ENCODE data around the gene CTSH. TPM values are rescaled to one million over a fixed set of nuclear protein-coding genes. Genes with fewer than 3 reads are reported as not detected.

CTSH gene
- total and polyA plus RNA-seq, 2 of the 13 experiments (the other 11 are each of a cell fraction or from before 2014, with no cell fraction given): 265 to 653 TPM

GRCh38 chr15:78872155-78872971, 72.5 kb downstream of the CTSH start, which contains the start of gene MORF4L1 (continued):
- TF ChIP-seq KLF15 (CRISPR knock-in tag; IDR thresholded peaks at IDR 0.05; ENCODE audit: borderline replicate concordance): no peak
- no peak for TF ChIP-seq ZC3H13 (CRISPR knock-in tag; IDR thresholded peaks at IDR 0.05)
- no peak for TF ChIP-seq TIGD3 (CRISPR knock-in tag; IDR thresholded peaks at IDR 0.05; ENCODE audit: borderline replicate concordance)
- TF ChIP-seq ZNF576 (CRISPR knock-in tag; IDR thresholded peaks at IDR 0.05): no peak
- no peak for TF ChIP-seq ZSCAN30 (CRISPR knock-in tag; IDR thresholded peaks at IDR 0.05)
- no peak for TF ChIP-seq SKI (IDR thresholded peaks at IDR 0.05; ENCODE audit: partially characterized antibody)
- no peak for TF ChIP-seq REPIN1 (CRISPR knock-in tag; IDR thresholded peaks at IDR 0.05; ENCODE audit: borderline replicate concordance, low read depth)
- TF ChIP-seq NFIB (CRISPR knock-in tag; IDR thresholded peaks at IDR 0.05; ENCODE audit: borderline replicate concordance): no peak
- no peak for TF ChIP-seq FOXK2 (IDR thresholded peaks at IDR 0.05)
- no peak for TF ChIP-seq ZNF30 (CRISPR knock-in tag; IDR thresholded peaks at IDR 0.05)
- TF ChIP-seq HNRNPLL (IDR thresholded peaks at IDR 0.05; ENCODE audit: low read depth, low read length, poor library complexity, severe bottlenecking): peak; percentile 48
- TF ChIP-seq IRF2 (CRISPR knock-in tag; IDR thresholded peaks at IDR 0.05): no peak
- peak; percentile 66; the same call in 1 of the 2 replicates for TF ChIP-seq HOXA3 (CRISPR knock-in tag; IDR thresholded peaks at IDR 0.05)
- no peak for TF ChIP-seq MLLT10 (CRISPR knock-in tag; IDR thresholded peaks at IDR 0.05)
- TF ChIP-seq ZSCAN20 (CRISPR knock-in tag; IDR thresholded peaks at IDR 0.05; ENCODE audit: borderline replicate concordance): no peak
- no peak for TF ChIP-seq GMEB2 (CRISPR knock-in tag; IDR thresholded peaks at IDR 0.05; ENCODE audit: low read depth)
- TF ChIP-seq, protein P1, sequence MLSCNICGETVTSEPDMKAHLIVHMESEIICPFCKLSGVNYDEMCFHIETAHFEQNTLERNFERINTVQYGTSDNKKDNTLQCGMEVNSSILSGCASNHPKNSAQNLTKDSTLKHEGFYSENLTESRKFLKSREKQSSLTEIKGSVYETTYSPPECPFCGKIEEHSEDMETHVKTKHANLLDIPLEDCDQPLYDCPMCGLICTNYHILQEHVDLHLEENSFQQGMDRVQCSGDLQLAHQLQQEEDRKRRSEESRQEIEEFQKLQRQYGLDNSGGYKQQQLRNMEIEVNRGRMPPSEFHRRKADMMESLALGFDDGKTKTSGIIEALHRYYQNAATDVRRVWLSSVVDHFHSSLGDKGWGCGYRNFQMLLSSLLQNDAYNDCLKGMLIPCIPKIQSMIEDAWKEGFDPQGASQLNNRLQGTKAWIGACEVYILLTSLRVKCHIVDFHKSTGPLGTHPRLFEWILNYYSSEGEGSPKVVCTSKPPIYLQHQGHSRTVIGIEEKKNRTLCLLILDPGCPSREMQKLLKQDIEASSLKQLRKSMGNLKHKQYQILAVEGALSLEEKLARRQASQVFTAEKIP (CRISPR knock-in tag; IDR thresholded peaks at IDR 0.05; ENCODE audit: borderline replicate concordance): no peak
- TF ChIP-seq ZMYM4 (CRISPR knock-in tag; IDR thresholded peaks at IDR 0.05): peak; percentile 22; the same call in 1 of the 2 replicates
- TF ChIP-seq SP2 (CRISPR knock-in tag; IDR thresholded peaks at IDR 0.05): peak; percentile 68
